GM18868 (cell line): Measurements from ENCODE around the gene NRBF2.
A peak's percentile ranks its signal among the peaks of the same experiment; 100 is the strongest.
"Not testable (repeated sequence)": the region's sequence is repeated elsewhere in the genome, so short reads cannot be mapped to it uniquely, and the experiment has no call there.

Experiments used
- ATAC-seq: cut with Tn5 transposase; IDR thresholded peaks from one replicate; pipeline ENCODE4 v1.9.1; 2021; ENCODE audit warnings: mild to moderate bottlenecking, moderate library complexity; ENCODE audit not compliant: unreplicated experiment

NRBF2 gene

GRCh38 chr10:63133056-63133820, at the start of gene NRBF2:
NRBF2 (plus strand) TSS chr10:63133328; CDS start chr10:63133471, 143 bp downstream.
- peak; percentile 96 for ATAC-seq

- ATAC-seq = not testable (repeated sequence)
These were observed 49.7 kb upstream of the NRBF2 start for GRCh38 chr10:63083406-63083805.

- peak; percentile 87 for ATAC-seq
These were observed 49.0 kb upstream of the NRBF2 start for GRCh38 chr10:63083904-63084689.

- ATAC-seq = no peak
These were observed 48.3 kb upstream of the NRBF2 start for GRCh38 chr10:63084690-63085382.

GRCh38 chr10:63093227-63093626, 39.9 kb upstream of the NRBF2 start:
- no peak for ATAC-seq

GRCh38 chr10:63094405-63094804, 38.7 kb upstream of the NRBF2 start:
- ATAC-seq = no peak

GRCh38 chr10:63094881-63095280, 38.2 kb upstream of the NRBF2 start:
- no peak for ATAC-seq

GRCh38 chr10:63099734-63100133, 33.4 kb upstream of the NRBF2 start:
- no peak for ATAC-seq

GRCh38 chr10:63101091-63101490, 32.0 kb upstream of the NRBF2 start:
- ATAC-seq = not testable (repeated sequence)

- ATAC-seq = not testable (repeated sequence)
These were observed 30.7 kb upstream of the NRBF2 start for GRCh38 chr10:63102279-63102883.

GRCh38 chr10:63103178-63103577, 29.9 kb upstream of the NRBF2 start:
- ATAC-seq = not testable (repeated sequence)

- ATAC-seq = peak; percentile 67
These were observed 29.1 kb upstream of the NRBF2 start for GRCh38 chr10:63103971-63104409.

- ATAC-seq = no peak
These were observed 27.7 kb upstream of the NRBF2 start for GRCh38 chr10:63105225-63106110.

- no peak for ATAC-seq
These were observed 26.9 kb upstream of the NRBF2 start for GRCh38 chr10:63106111-63106755.

- no peak for ATAC-seq
These were observed 25.1 kb upstream of the NRBF2 start for GRCh38 chr10:63107943-63108437.

- ATAC-seq = no peak
These were observed 22.2 kb upstream of the NRBF2 start for GRCh38 chr10:63110940-63111339.

- ATAC-seq = no peak
These were observed 18.9 kb upstream of the NRBF2 start for GRCh38 chr10:63114031-63114814.

GRCh38 chr10:63115732-63116383, 17.3 kb upstream of the NRBF2 start:
- ATAC-seq = no peak
